HepG2 (cell line): ENCODE data around the gene COPS7A. TPM values are rescaled to one million over a fixed set of nuclear protein-coding genes. Genes with fewer than 3 reads are reported as not detected.
A peak's percentile ranks its signal among the peaks of the same experiment; 100 is the strongest.

Experiments used
- ATAC-seq: fragments of 200-7000 bp; cut with Tn5 transposase; 3 replicates; pipeline ENCODE4 v1.9.1; 2020; ENCODE audit warnings: mild to moderate bottlenecking, moderate library complexity
- BruUV-seq: library from RNA; stranded (reverse); fragments of 400-500 nt; replicated peaks from 2 replicates; lab custom pipeline; 2021; lab: Mats Ljungman, UMichigan
- CTCF ChIA-PET: fragments of 300-600 bp; formaldehyde crosslinking; extraction: SDS; loops from one replicate; lab custom pipeline; 2021; ENCODE audit warnings: low total read pairs, inconsistent platforms, low intra/inter-chr PET ratio; lab: Yijun Ruan, JAX
- POLR2A ChIA-PET: fragments of 350-600 bp; sonication (Branson Sonifier 250); formaldehyde crosslinking; loops from one replicate; lab custom pipeline; 2020; ENCODE audit warnings: antibody characterized with exemption, inconsistent platforms; lab: Yijun Ruan, JAX
- DNase-seq: peaks from one replicate; pipeline ENCODE4 v3.0.0-alpha.2; 2015; ENCODE audit warnings: low spot score
- FAIRE-seq: peaks from 3 replicates; lab custom pipeline; 2011; peaks lifted over from hg19 to GRCh38; lab: Jason Lieb, UNC
- H2AFZ ChIP-seq: one replicate; pipeline ENCODE4 v1.6.1; 2011; ENCODE audit warnings: low read length, inconsistent platforms
- H3K27ac ChIP-seq: fragments of 300-600 bp; 3 replicates; pipeline ENCODE4 v1.8.0; 2011; ENCODE audit warnings: mixed run types, mild to moderate bottlenecking, mixed read lengths, low read length, inconsistent platforms; ENCODE audit not compliant: insufficient read depth; ENCODE audit errors: extremely low read length
- H3K27me3 ChIP-seq, 2 experiments: fragments of 200-600 bp in 1 of 2; 2 replicates in 1 of 2; 3 replicates in 1 of 2; pipeline versions ENCODE4 v1.6.0 to v1.8.0; 2011; ENCODE audit warnings: low read length in 2 of 2, mild to moderate bottlenecking in 2 of 2, moderate library complexity in 2 of 2, inconsistent platforms in 1 of 2; ENCODE audit not compliant: insufficient read depth in 2 of 2, control insufficient read depth in 1 of 2
- H3K36me3 ChIP-seq, 2 experiments: fragments of 200-600 bp in 1 of 2; replicated peaks in 1 of 2; 2 replicates in 1 of 2; 3 replicates in 1 of 2; pipeline versions ENCODE4 v1.5.1 to v1.8.0; 2011; ENCODE audit warnings: low read length in 2 of 2, inconsistent platforms in 1 of 2; ENCODE audit not compliant: insufficient read depth in 2 of 2, control insufficient read depth in 1 of 2
- H3K4me1 ChIP-seq: 2 replicates; pipeline ENCODE4 v1.5.1; 2012; ENCODE audit warnings: low read length, inconsistent platforms; ENCODE audit not compliant: insufficient read depth
- H3K4me2 ChIP-seq: 2 replicates; pipeline ENCODE4 v1.6.0; 2011; ENCODE audit warnings: low read depth, low read length, inconsistent platforms
- H3K4me3 ChIP-seq, 3 experiments: fragments of 200-600 bp in 1 of 3; sonication (generic), shearing (Covaris generic) in 1 of 3; replicated peaks in 1 of 3; 2 replicates each; pipeline ENCODE4 v1.5.1; 2011 to 2016; ENCODE audit warnings: low read length in 3 of 3, inconsistent platforms in 2 of 3, low read depth in 2 of 3, mild to moderate bottlenecking in 2 of 3, control low read depth in 1 of 3, mixed read lengths in 1 of 3; ENCODE audit not compliant: insufficient read depth in 1 of 3
- H3K79me2 ChIP-seq: one replicate; pipeline ENCODE4 v1.6.1; 2011; ENCODE audit warnings: low read length, inconsistent platforms; ENCODE audit not compliant: insufficient read depth
- H3K9ac ChIP-seq: 2 replicates; pipeline ENCODE4 v1.6.0; 2011; ENCODE audit warnings: mild to moderate bottlenecking, low read depth, low read length, inconsistent platforms; ENCODE audit not compliant: insufficient read depth
- H3K9me3 ChIP-seq: 2 replicates; pipeline ENCODE4 v1.5.1; 2012; ENCODE audit warnings: mild to moderate bottlenecking, low read length
- H4K20me1 ChIP-seq: 2 replicates; pipeline ENCODE4 v1.6.0; 2011; ENCODE audit warnings: inconsistent platforms, mild to moderate bottlenecking, low read length, moderate library complexity; ENCODE audit not compliant: insufficient read depth
- GLI4 ChIP-seq: sonication (generic); formaldehyde crosslinking; IDR thresholded peaks from 2 replicates; pipeline ENCODE4 v1.5.1; 2020; ENCODE audit warnings: missing genetic modification reagents, mild to moderate bottlenecking, moderate library complexity, borderline replicate concordance
- MBD4 ChIP-seq: IDR thresholded peaks from 2 replicates; pipeline ENCODE4 v1.6.1; 2012; ENCODE audit warnings: low read length, inconsistent platforms, borderline replicate concordance
- NFYC ChIP-seq: IDR thresholded peaks from 2 replicates; pipeline ENCODE4 v1.6.1; 2016; ENCODE audit warnings: missing genetic modification reagents, missing compliant biosample characterization
- PCBP2 ChIP-seq: fragments of 200-400 bp; formaldehyde crosslinking; optimal IDR thresholded peaks from 2 replicates; pipeline ENCODE3; 2018; ENCODE audit warnings: low read length, low read depth; ENCODE audit not compliant: poor library complexity, severe bottlenecking
- RORA ChIP-seq: sonication (generic); formaldehyde crosslinking; IDR thresholded peaks from 2 replicates; pipeline ENCODE4 v1.5.0; 2020; ENCODE audit warnings: mild to moderate bottlenecking, missing genetic modification reagents, moderate library complexity
- ZBTB21 ChIP-seq: sonication (generic); formaldehyde crosslinking; IDR thresholded peaks from 2 replicates; pipeline ENCODE4 v1.4.0; 2020; ENCODE audit warnings: missing genetic modification reagents
- ZEB1 ChIP-seq: IDR thresholded peaks from 2 replicates; pipeline ENCODE4 v1.6.1; 2012; ENCODE audit warnings: mild to moderate bottlenecking, low read depth, inconsistent platforms; ENCODE audit not compliant: insufficient replicate concordance
- ZFP82 ChIP-seq: sonication (generic); formaldehyde crosslinking; IDR thresholded peaks from 2 replicates; pipeline ENCODE4 v1.5.1; 2020; ENCODE audit warnings: mild to moderate bottlenecking, missing genetic modification reagents, borderline replicate concordance
- ZMYM4 ChIP-seq: sonication (generic); formaldehyde crosslinking; IDR thresholded peaks from 2 replicates; pipeline ENCODE4 v1.8.1; 2023; ENCODE audit warnings: mild to moderate bottlenecking, missing genetic modification reagents
- ZNF180 ChIP-seq: sonication (generic); formaldehyde crosslinking; IDR thresholded peaks from 2 replicates; pipeline ENCODE4 v1.4.0; 2020; ENCODE audit warnings: low read depth, missing genetic modification reagents, borderline replicate concordance
- ZNF407 ChIP-seq: sonication (generic); formaldehyde crosslinking; IDR thresholded peaks from one replicate; pipeline ENCODE4 v1.5.1; 2020; ENCODE audit warnings: mild to moderate bottlenecking, missing genetic modification reagents; ENCODE audit errors: not compliant biosample characterization
- ZNF605 ChIP-seq: sonication (generic); formaldehyde crosslinking; IDR thresholded peaks from 2 replicates; pipeline ENCODE4 v1.8.0; 2022; ENCODE audit warnings: mild to moderate bottlenecking, missing genetic modification reagents
- ZNF710 ChIP-seq: sonication (generic); formaldehyde crosslinking; IDR thresholded peaks from 2 replicates; pipeline ENCODE4 v1.5.0; 2020; ENCODE audit warnings: mild to moderate bottlenecking, missing genetic modification reagents, borderline replicate concordance
- ZNF772 ChIP-seq: sonication (generic); formaldehyde crosslinking; IDR thresholded peaks from 2 replicates; pipeline ENCODE4 v1.5.0; 2020; ENCODE audit warnings: mild to moderate bottlenecking, missing genetic modification reagents
- WGBS: methylation state at CpG from one replicate; pipeline ENCODE4 v1.1.6; 2017; ENCODE audit warnings: low lambda C conversion rate; 5-methylcytosine and 5-hydroxymethylcytosine counted together
- in situ Hi-C: cut with HindIII; loops from 2 replicates; pipeline ENCODE4 v1.10.0; 2017; ENCODE audit warnings: low pct_unique_long_range_greater_than_20kb; ENCODE audit not compliant: extremely low pct_ligation_motif_present
- intact Hi-C: fragments of 100-400 bp; cut with micrococcal nuclease; formaldehyde crosslinking; loops from one replicate; pipeline ENCODE4 v1.10.0; 2022; ENCODE audit not compliant: unreplicated experiment
- polyA plus RNA-seq, 8 experiments: library from polyadenylated mRNA; depleted of rRNA in 3 of 8; stranded (reverse) in 7 of 8; unstranded in 1 of 8; fragments of >200 nt; fragmentation: Illumina TruSeq in 4 of 8; extraction: Trizol in 4 of 8; gene quantifications; 2 replicates each; pipeline versions ENCODE4 v1.2.1 to v1.2.3, GENCODE V29; 2011 to 2016; ENCODE audit warnings: low read depth in 4 of 8, missing spikeins in 1 of 8, mixed read lengths in 1 of 8; ENCODE audit not compliant: insufficient read depth in 1 of 8
- total RNA-seq, 5 experiments: library from RNA; depleted of rRNA; stranded (reverse); fragments of >200 nt; fragmentation: Illumina TruSeq; extraction: Trizol; gene quantifications; 2 replicates each; pipeline ENCODE4 v1.2.3, GENCODE V29; 2016; ENCODE audit warnings: low read depth in 1 of 5

COPS7A gene
- total and polyA plus RNA-seq, 2 of the 13 experiments (the other 11 are each of a cell fraction or from before 2014, with no cell fraction given), result 40.0 to 73.6 TPM

- TF ChIP-seq ZEB1 (no peak), NFYC (peak; percentile 69), ZNF710 (no peak), ZFP82 (no peak), RORA (CRISPR knock-in tag) (no peak), ZNF180 (CRISPR knock-in tag) (no peak), GLI4 (no peak), MBD4 (no peak)
Observed at GRCh38 chr12:6716874-6717437, 6.9 kb upstream of the COPS7A start (continued).

GRCh38 chr12:6722863-6723262 is 983 bp upstream of the COPS7A start:
- H3K4me3 ChIP-seq, result peak overlapping the region in 2 of 3 experiments; percentile 74 to 93; a peak in 3 of 6 replicates
- CTCF ChIA-PET, result no interaction called here
- in situ Hi-C loops (no loop called here), intact Hi-C loops (no loop called here)
- H3K36me3 ChIP-seq, result peaks cover 0 to under 1% of the 10 kb centered on the region in 2 experiments; a peak in 1 of 5 replicates
- peaks cover 31% of the 10 kb centered on the region for H3K4me1 ChIP-seq
- H3K79me2 ChIP-seq, result peaks cover 3% of the 10 kb centered on the region
- H2AFZ ChIP-seq, result no peak overlapping the region
- H3K9me3 ChIP-seq, result no peaks in the 10 kb centered on the region
- BruUV-seq, result no TSS peak
- no peak overlapping the region for H3K27ac ChIP-seq
- no peak for FAIRE-seq
- peak overlapping the region; percentile 83 for H3K4me2 ChIP-seq
- 65% methylated on average over 3 of the region's 3 CpGs for WGBS
- no peak for DNase-seq
- POLR2A ChIA-PET, result interaction anchor here (1.0 to 2.6 kb wide), 13 partner anchors 14 to 387 kb away, joined by 3 to 111 read pairs (median 9); partner anchors contain the start of genes CDCA3, MLF2, PTMS and USP5
- ATAC-seq, result no peak
- H3K27me3 ChIP-seq, result no peaks in the 10 kb centered on the region
- peak overlapping the region; percentile 85; the same call in 1 of the 2 replicates for H3K9ac ChIP-seq
- no peaks in the 10 kb centered on the region for H4K20me1 ChIP-seq
- TF ChIP-seq ZNF407 (CRISPR knock-in tag) (no peak), PCBP2 (no peak), ZNF772 (no peak), ZNF605 (CRISPR knock-in tag) (no peak), ZBTB21 (CRISPR knock-in tag) (no peak), ZMYM4 (CRISPR knock-in tag) (no peak)
